Pancreas (tissue), 10 donors: Measurements from ENCODE around the gene GPS2. TPM values are rescaled to one million over a fixed set of nuclear protein-coding genes. Genes with fewer than 3 reads are reported as not detected.

Experiments used
- ATAC-seq, 4 donors: fragments of 200-7000 bp; cut with Tn5 transposase; one replicate each; pipeline versions ENCODE4 v1.8.0 to v1.9.1; 2020; ENCODE audit warnings: mild to moderate bottlenecking in 4 of 4, moderate library complexity in 4 of 4
- DNase-seq, 6 donors: peaks; one replicate each; pipeline ENCODE4 v3.0.0-alpha.2; 2020
- FAIRE-seq: peaks from 2 replicates; lab custom pipeline; 2012; peaks lifted over from hg19 to GRCh38; lab: Jason Lieb, UNC
- H3K27ac ChIP-seq, 4 donors: fragments of 200-600 bp; sonication (generic); 1 replicate in 3 of 4; 2 replicates in 1 of 4; pipeline versions ENCODE4 v1.5.0 to v1.8.0; 2020
- H3K27me3 ChIP-seq, 4 donors: fragments of 200-600 bp; one replicate each; pipeline ENCODE4 v1.8.0; 2021
- H3K36me3 ChIP-seq, 3 donors: fragments of 200-600 bp; sonication (generic) in 1 of 3; one replicate each; pipeline versions ENCODE4 v1.5.0 to v1.8.0; 2020 to 2021
- H3K4me1 ChIP-seq, 3 donors: fragments of 200-600 bp; one replicate each; pipeline ENCODE4 v1.8.0; 2021
- H3K4me3 ChIP-seq, 4 donors: fragments of 200-600 bp; sonication (generic) in 2 of 4; one replicate each; pipeline versions ENCODE4 v1.5.0 to v1.8.0; 2020 to 2021
- H3K9me3 ChIP-seq, 4 donors: fragments of 200-600 bp; one replicate each; pipeline ENCODE4 v1.8.0; 2021
- CTCF ChIP-seq, 4 donors: fragments of 200-600 bp; sonication (generic) in 3 of 4; IDR thresholded peaks; one replicate each; pipeline versions ENCODE4 v1.5.0 to v1.8.0; 2021; ENCODE audit warnings: antibody characterized with exemption in 4 of 4
- WGBS, 2 donors: extraction: QIAGEN DNeasy Blood & Tissue Kit; methylation state at CpG; one replicate each; pipeline ENCODE4 v1.1.7; 2013; 5-methylcytosine and 5-hydroxymethylcytosine counted together
- intact Hi-C, 3 donors: fragments of 100-400 bp; cut with DNase I; formaldehyde crosslinking; loops; one replicate each; pipeline versions ENCODE4 v1.11.1 to v1.14.2; 2022
- polyA plus RNA-seq, 2 donors: library from polyadenylated mRNA; stranded (reverse); fragments of 200-250 nt; gene quantifications; one replicate each; pipeline ENCODE4 v1.2.3, GENCODE V29; 2013
- total RNA-seq, 6 donors: library from RNA; stranded (reverse); fragmentation: NEBNext Ultra II Directional in 4 of 6; extraction: Animal tissue kit (Norgen Biotek cat#: 25700) in 4 of 6; gene quantifications; one replicate each; pipeline versions ENCODE4 v1.2.1 to v1.2.4, GENCODE V29; 2021 to 2023
- donor health status: healthy with polysubstance abuse.
- donor health status: DM: no; HTN: no; CAD: no; lungs with moderate emphysema.
- donor health status: DM: no; HTN: no; CAD: no.
- donor health status: control.
- donor health status: control.
- donor health status: Bipolar disorder and iron deficiency.
- donor health status: DM: yes; HTN: yes; CAD: no.
- donor health status: DM: no; HTN: no; CAD: no.
- donor health status: DM: no; HTN: no; CAD: no.
- donor health status: DM: yes; HTN: yes; CAD: no.

GPS2 gene
- total RNA-seq (10 to 100 TPM; 22.1 to 33.5 (median 27.6) TPM), polyA plus RNA-seq (100 to 1,000 TPM in 1 of 2 donors, 10 to 100 TPM in 1; 68.9 to 101 TPM)

GRCh38 chr17:7314719-7315569, at the start of gene GPS2:
GPS2 (minus strand) TSS chr17:7315360; CDS start chr17:7315052, 308 bp downstream.
- H3K4me1 ChIP-seq, result peaks cover 15 to 30% (median 24%) of the 10 kb centered on the region in 3 donors
- no peak for TF ChIP-seq CTCF (IDR thresholded peaks at IDR 0.05)
- no peak for FAIRE-seq
- 0 to 1% methylated on average over 95 of the region's 95 CpGs for WGBS, 2 donors
- DNase-seq, result peak; percentile 90 to 98 (median 92)
- no peaks in the 10 kb centered on the region for H3K27me3 ChIP-seq
- peaks cover 8 to 47% (median 35%) of the 10 kb centered on the region in 3 donors for H3K36me3 ChIP-seq
- H3K27ac ChIP-seq, result peak within 1 kb of the TSS; percentile 82 to 91 (median 88)
- ATAC-seq, result peak; percentile 91 to 94 (median 94)
- intact Hi-C loops, result loop anchor here in 1 of 3 donors (10.0 kb wide), 1 partner anchor 50 kb away; the partner anchor contains the start of gene CLDN7
- H3K4me3 ChIP-seq, result peak within 1 kb of the TSS; percentile 71 to 93 (median 92)
- H3K9me3 ChIP-seq, result no peaks in the 10 kb centered on the region

GRCh38 chr17:7363311-7363710, 48.2 kb upstream of the GPS2 start:
- no peaks in the 10 kb centered on the region for H3K4me1 ChIP-seq
- H3K36me3 ChIP-seq, result no peaks in the 10 kb centered on the region
- TF ChIP-seq CTCF (IDR thresholded peaks at IDR 0.05), result no peak
- no peak overlapping the region for H3K4me3 ChIP-seq
- no peak for FAIRE-seq
- DNase-seq, result no peak
- ATAC-seq, result no peak
- no peaks in the 10 kb centered on the region for H3K9me3 ChIP-seq
- H3K27ac ChIP-seq, result no peak overlapping the region
- no peaks in the 10 kb centered on the region for H3K27me3 ChIP-seq
- intact Hi-C loops, result no loop called here
- 93 to 96% methylated on average over 6 of the region's 6 CpGs for WGBS, 2 donors

- no peak for TF ChIP-seq CTCF (IDR thresholded peaks at IDR 0.05)
- intact Hi-C loops, result no loop called here
- Histone ChIP-seq H3K27me3 (no peaks in the 10 kb centered on the region), H3K4me3 (no peak overlapping the region), H3K9me3 (no peaks in the 10 kb centered on the region), H3K27ac (no peak overlapping the region), H3K4me1 (no peaks in the 10 kb centered on the region), H3K36me3 (no peaks in the 10 kb centered on the region)
- WGBS, 2 donors, result 35 to 44% methylated on average over 3 of the region's 3 CpGs
- DNase-seq (no peak), FAIRE-seq (no peak), ATAC-seq (no peak)
These were observed 46.7 kb upstream of the GPS2 start for GRCh38 chr17:7361906-7362305.

- no peaks in the 10 kb centered on the region for H3K36me3 ChIP-seq
- ATAC-seq (no peak), DNase-seq (no peak), FAIRE-seq (no peak)
- no peak overlapping the region for H3K4me3 ChIP-seq
- H3K9me3 ChIP-seq, result no peaks in the 10 kb centered on the region
- 61 to 77% methylated on average over 2 of the region's 2 CpGs for WGBS, 2 donors
- H3K4me1 ChIP-seq, result peaks cover 0 to 12% (median 8%) of the 10 kb centered on the region in 3 donors
- no peak for TF ChIP-seq CTCF (IDR thresholded peaks at IDR 0.05)
- intact Hi-C loops, result loop anchor here in 2 of 3 donors (10.0 kb wide), 3 partner anchors 77 to 227 kb away; partner anchors contain the start of genes FGF11 (in 2 of the 2), TMEM102 (in 2 of the 2), MPDU1 (in 1 of the 2) and TNFSF13 (in 1 of the 2)
- no peaks in the 10 kb centered on the region for H3K27me3 ChIP-seq
- no peak overlapping the region for H3K27ac ChIP-seq
These were observed 42.2 kb upstream of the GPS2 start for GRCh38 chr17:7357381-7357780.
